Measurements from ENCODE around the gene UBXN7. TPM values are rescaled to one million over a fixed set of nuclear protein-coding genes. Genes with fewer than 3 reads are reported as not detected.

The UBXN7 gene
- total and polyA plus RNA-seq, 10 donors = 2.4 to 59.0 (median 25.2) TPM

- intact Hi-C loops (cut with DNase I; ENCODE audit: low total_unique reads) = no loop called here
- no peak for DNase-seq
- Histone ChIP-seq H3K9me3 (no peaks in the 10 kb centered on the region), H3K27me3 (replicated peaks in 1 of 7) (peaks cover 0 to 5% (median 0%) of the 10 kb centered on the region in 7 donors), H3K4me1 (peaks cover 0 to 13% (median 0%) of the 10 kb centered on the region in 6 donors), H3K27ac (no peak overlapping the region), H3K4me3 (no peak overlapping the region), H3K36me3 (no peaks in the 10 kb centered on the region)
- WGBS, 5 donors = 73 to 84% (median 78%) methylated on average over 11 to 12 of the region's 12 CpGs
- TF ChIP-seq POLR2AphosphoS5 (IDR thresholded peaks at IDR 0.05) (no peak), POLR2A (IDR thresholded peaks at IDR 0.05) (no peak), CTCF (IDR thresholded peaks at IDR 0.05 in 8 of 11, conservative IDR thresholded peaks at IDR 0.05 in 3 of 11) (no peak)
These were observed 96.7 kb downstream of the UBXN7 start for GRCh38 chr3:196335503-196335948.

GRCh38 chr3:196334982-196335381 is 97.2 kb downstream of the UBXN7 start:
- Histone ChIP-seq H3K4me3 (no peak overlapping the region), H3K27me3 (replicated peaks in 1 of 7) (peaks cover 0 to 5% (median 0%) of the 10 kb centered on the region in 7 donors), H3K36me3 (no peaks in the 10 kb centered on the region), H3K4me1 (peaks cover 0 to 8% (median 0%) of the 10 kb centered on the region in 6 donors), H3K9me3 (no peaks in the 10 kb centered on the region), H3K27ac (no peak overlapping the region)
- WGBS, 5 donors = 45 to 77% (median 58%) methylated on average over 1 of the region's 1 CpG; no CpG with 5 or more reads in 1 of the 5 donors
- intact Hi-C loops (cut with DNase I; ENCODE audit: low total_unique reads) = no loop called here
- no peak for DNase-seq
- no peak for TF ChIP-seq POLR2A (IDR thresholded peaks at IDR 0.05)
- no peak for TF ChIP-seq POLR2AphosphoS5 (IDR thresholded peaks at IDR 0.05)
- no peak for TF ChIP-seq CTCF (IDR thresholded peaks at IDR 0.05 in 8 of 11, conservative IDR thresholded peaks at IDR 0.05 in 3 of 11)

GRCh38 chr3:196332168-196332567 is 100.1 kb downstream of the UBXN7 start:
- DNase-seq = no peak
- intact Hi-C loops (cut with DNase I; ENCODE audit: low total_unique reads) = no loop called here
- Histone ChIP-seq H3K27ac (no peak overlapping the region), H3K36me3 (no peaks in the 10 kb centered on the region), H3K4me1 (no peaks in the 10 kb centered on the region), H3K27me3 (replicated peaks in 1 of 7) (peaks cover 0 to 5% (median 0%) of the 10 kb centered on the region in 7 donors), H3K4me3 (no peak overlapping the region), H3K9me3 (no peaks in the 10 kb centered on the region)
- WGBS, 5 donors = 88 to 91% (median 90%) methylated on average over 8 of the region's 8 CpGs
- TF ChIP-seq POLR2AphosphoS5 (IDR thresholded peaks at IDR 0.05) (no peak), POLR2A (IDR thresholded peaks at IDR 0.05) (no peak), CTCF (IDR thresholded peaks at IDR 0.05 in 8 of 11, conservative IDR thresholded peaks at IDR 0.05 in 3 of 11) (no peak)

GRCh38 chr3:196327405-196327804 is 104.8 kb downstream of the UBXN7 start:
- Histone ChIP-seq H3K27ac (no peak overlapping the region), H3K9me3 (no peaks in the 10 kb centered on the region), H3K36me3 (no peaks in the 10 kb centered on the region), H3K4me1 (no peaks in the 10 kb centered on the region), H3K27me3 (replicated peaks in 1 of 7) (no peaks in the 10 kb centered on the region), H3K4me3 (no peak overlapping the region)
- intact Hi-C loops (cut with DNase I; ENCODE audit: low total_unique reads) = no loop called here
- TF ChIP-seq CTCF (IDR thresholded peaks at IDR 0.05 in 8 of 11, conservative IDR thresholded peaks at IDR 0.05 in 3 of 11) = no peak
- no peak for TF ChIP-seq POLR2AphosphoS5 (IDR thresholded peaks at IDR 0.05)
- TF ChIP-seq POLR2A (IDR thresholded peaks at IDR 0.05) = no peak
- no peak for DNase-seq
- 50 to 61% (median 57%) methylated on average over 6 of the region's 6 CpGs for WGBS, 5 donors
